B cell (primary cell): Measurements from ENCODE around the gene PPP1R12B. TPM values are rescaled to one million over a fixed set of nuclear protein-coding genes. Genes with fewer than 3 reads are reported as not detected.

Experiments used
- ATAC-seq: fragments of 200-7000 bp; cut with Tn5 transposase; one replicate; pipeline ENCODE4 v1.10.0; 2021; ENCODE audit warnings: low read depth, mild to moderate bottlenecking, moderate number of reproducible peaks, moderate library complexity
- CTCF ChIA-PET: fragments of 350-600 bp; sonication (Branson Sonifier 250); formaldehyde crosslinking; loops from one replicate; lab custom pipeline; 2021; ENCODE audit warnings: antibody characterized with exemption, inconsistent platforms; lab: Charles Lee
- POLR2A ChIA-PET: fragments of 350-600 bp; sonication (Branson Sonifier 250); formaldehyde crosslinking; loops from one replicate; lab custom pipeline; 2021; ENCODE audit warnings: antibody characterized with exemption; lab: Charles Lee
- DNase-seq: peaks from one replicate; pipeline ENCODE4 v3.0.0; 2013
- H2AFZ ChIP-seq: 2 replicates; pipeline ENCODE4 v1.6.1; 2012; ENCODE audit warnings: mild to moderate bottlenecking, low read depth, low read length; ENCODE audit not compliant: insufficient read depth, poor library complexity, severe bottlenecking
- H3K27ac ChIP-seq, 2 donors: 1 replicate in 1 of 2; 2 replicates in 1 of 2; pipeline ENCODE4 v1.5.1; 2012 to 2013; ENCODE audit warnings: low read length in 2 of 2, mild to moderate bottlenecking in 2 of 2, moderate library complexity in 1 of 2
- H3K27me3 ChIP-seq, 4 experiments: fragments of 200-600 bp in 1 of 4; sonication (generic) in 1 of 4; replicated peaks in 1 of 4; 1 replicate in 2 of 4; 2 replicates in 2 of 4; pipeline versions ENCODE4 v1.6.1 to v1.7.0; 2013 to 2016; ENCODE audit warnings: low read length in 3 of 4, mild to moderate bottlenecking in 2 of 4, mixed read lengths in 1 of 4, moderate library complexity in 1 of 4; ENCODE audit not compliant: insufficient read depth in 4 of 4, control insufficient read depth in 3 of 4; ENCODE audit errors: control extremely low read depth in 1 of 4
- H3K36me3 ChIP-seq, 2 experiments: replicated peaks in 1 of 2; 1 replicate in 1 of 2; 2 replicates in 1 of 2; pipeline versions ENCODE4 v1.6.1 to v1.7.1; 2013; ENCODE audit warnings: low read length in 1 of 2; ENCODE audit not compliant: insufficient read depth in 2 of 2, control insufficient read depth in 1 of 2; ENCODE audit errors: control extremely low read depth in 1 of 2, extremely low read depth in 1 of 2
- H3K4me1 ChIP-seq, 2 donors: fragments of 200-600 bp in 1 of 2; sonication (generic) in 1 of 2; 1 replicate in 1 of 2; 2 replicates in 1 of 2; pipeline versions ENCODE4 v1.5.1 to v1.6.1; 2013 to 2017; ENCODE audit warnings: low read length in 2 of 2; ENCODE audit not compliant: control insufficient read depth in 2 of 2, insufficient read depth in 2 of 2
- H3K4me2 ChIP-seq: replicated peaks from 2 replicates; pipeline ENCODE3; 2012; ENCODE audit warnings: mild to moderate bottlenecking, low read depth, low read length; ENCODE audit not compliant: poor library complexity, severe bottlenecking
- H3K4me3 ChIP-seq, 5 experiments: fragments of 200-600 bp in 1 of 5; sonication (generic) in 1 of 5; 1 replicate in 3 of 5; 2 replicates in 2 of 5; pipeline versions ENCODE4 v1.5.1 to v1.7.0; 2011 to 2016; ENCODE audit warnings: low read length in 4 of 5, mild to moderate bottlenecking in 4 of 5, low read depth in 2 of 5, control low read depth in 1 of 5, moderate library complexity in 1 of 5; ENCODE audit not compliant: insufficient read depth in 1 of 5; ENCODE audit errors: control extremely low read depth in 1 of 5, extremely low read depth in 1 of 5
- H3K79me2 ChIP-seq: fragments of 200-600 bp; sonication (generic); one replicate; pipeline ENCODE4 v1.6.0; 2016; ENCODE audit warnings: low read length; ENCODE audit not compliant: control insufficient read depth, insufficient read depth
- H3K9ac ChIP-seq: fragments of 200-600 bp; sonication (generic); 2 replicates; pipeline ENCODE4 v1.6.1; 2017; ENCODE audit warnings: mild to moderate bottlenecking, low read length, moderate library complexity
- H3K9me3 ChIP-seq, 3 donors: one replicate each; pipeline versions ENCODE4 v1.6.1 to v1.7.1; 2013; ENCODE audit warnings: low read length in 2 of 3; ENCODE audit not compliant: control insufficient read depth in 2 of 3, insufficient read depth in 1 of 3; ENCODE audit errors: control extremely low read depth in 1 of 3
- H4K20me1 ChIP-seq: 2 replicates; pipeline ENCODE4 v1.6.0; 2012; ENCODE audit warnings: mild to moderate bottlenecking, low read length; ENCODE audit not compliant: insufficient read depth, control insufficient read depth, poor library complexity, severe bottlenecking
- H3K27ac Mint-ChIP-seq: one replicate; pipeline ENCODE4 v1.8.0; 2021; ENCODE audit warnings: mixed read lengths
- H3K27me3 Mint-ChIP-seq: one replicate; pipeline ENCODE4 v1.8.0; 2021; ENCODE audit warnings: mixed read lengths
- H3K4me1 Mint-ChIP-seq: one replicate; pipeline ENCODE4 v1.8.0; 2021; ENCODE audit warnings: mixed read lengths
- H3K4me3 Mint-ChIP-seq: one replicate; pipeline ENCODE4 v1.8.0; 2021; ENCODE audit warnings: mixed read lengths
- H3K9me3 Mint-ChIP-seq: one replicate; pipeline ENCODE4 v1.8.0; 2022; ENCODE audit warnings: mixed read lengths; ENCODE audit not compliant: insufficient read depth
- CTCF ChIP-seq: fragments of 200-600 bp; IDR thresholded peaks from one replicate; pipeline ENCODE4 v1.8.0; 2022; ENCODE audit warnings: antibody characterized with exemption, mild to moderate bottlenecking
- EZH2 ChIP-seq: IDR thresholded peaks from 2 replicates; pipeline ENCODE4 v1.6.1; 2012; ENCODE audit warnings: borderline replicate concordance, low read depth, mild to moderate bottlenecking, moderate library complexity, low read length; ENCODE audit not compliant: insufficient read depth, poor library complexity, severe bottlenecking
- WGBS: methylation state at CpG from one replicate; pipeline ENCODE4 v1.1.5; 2013; ENCODE audit warnings: missing lambda C conversion rate; ENCODE audit not compliant: insufficient coverage; 5-methylcytosine and 5-hydroxymethylcytosine counted together
- intact Hi-C: fragments of 100-400 bp; cut with micrococcal nuclease; formaldehyde crosslinking; loops from one replicate; pipeline ENCODE4 v1.10.0; 2022
- polyA plus RNA-seq: library from polyadenylated mRNA; depleted of rRNA; stranded (reverse); fragments of >200 nt; gene quantifications from 2 replicates; pipeline ENCODE4 v1.2.3, GENCODE V29; 2012
- total RNA-seq, 2 donors: library from RNA; stranded (reverse); fragments of 120-200 nt in 1 of 2; gene quantifications; 1 replicate in 1 of 2; 2 replicates in 1 of 2; pipeline versions ENCODE4 v1.2.3 to v1.2.4, GENCODE V29; 2013 to 2022

PPP1R12B gene
- total and polyA plus RNA-seq, 2 donors (not counting 1 experiment from before 2014, with no cell fraction given) = 7.1 to 49.6 TPM

DNA sequence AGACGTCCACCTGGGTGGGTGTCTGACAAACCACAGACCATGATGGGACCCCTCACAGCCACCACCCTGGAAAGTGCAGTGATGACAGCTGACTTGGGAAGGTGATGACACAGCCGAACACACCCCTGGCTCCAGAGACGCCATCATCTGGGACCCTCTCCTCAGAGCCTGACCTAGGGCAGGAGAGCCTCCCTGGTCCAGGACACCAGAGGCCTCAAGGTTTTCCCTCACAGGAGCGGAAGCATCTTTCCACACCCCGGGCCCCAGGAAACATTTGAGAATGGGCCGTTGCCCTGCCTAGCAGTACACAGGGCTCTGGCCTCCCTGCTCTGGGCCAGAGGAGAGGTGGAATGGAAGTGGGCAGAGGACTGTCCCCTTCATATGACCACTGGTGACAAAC lies 282.0 kb downstream of the PPP1R12B start:
- Mint-ChIP-seq H3K4me3 (no peak overlapping the region), H3K27me3 (peaks cover 37% of the 10 kb centered on the region), H3K9me3 (no peaks in the 10 kb centered on the region), H3K27ac (no peak overlapping the region), H3K4me1 (peaks cover 53% of the 10 kb centered on the region)
- peaks cover 0 to 49% (median 3%) of the 10 kb centered on the region in 4 experiments for H3K27me3 ChIP-seq
- H3K9ac ChIP-seq = no peak overlapping the region
- no peaks in the 10 kb centered on the region for H3K79me2 ChIP-seq
- DNase-seq = no peak
- H3K27ac ChIP-seq = no peak overlapping the region
- no peaks in the 10 kb centered on the region for H3K9me3 ChIP-seq
- no peaks in the 10 kb centered on the region for H3K36me3 ChIP-seq
- POLR2A ChIA-PET = no interaction called here
- no peaks in the 10 kb centered on the region for H4K20me1 ChIP-seq
- H2AFZ ChIP-seq = no peak overlapping the region
- CTCF ChIA-PET = no interaction called here
- H3K4me3 ChIP-seq = no peak overlapping the region
- intact Hi-C loops = no loop called here
- no peak for ATAC-seq
- H3K4me1 ChIP-seq = peaks cover 66% of the 10 kb centered on the region in 2 donors
- peak overlapping the region; percentile 40 for H3K4me2 ChIP-seq
- no peak for TF ChIP-seq CTCF
- TF ChIP-seq EZH2 = no peak
- 80% methylated on average over 6 of the region's 6 CpGs for WGBS

DNA sequence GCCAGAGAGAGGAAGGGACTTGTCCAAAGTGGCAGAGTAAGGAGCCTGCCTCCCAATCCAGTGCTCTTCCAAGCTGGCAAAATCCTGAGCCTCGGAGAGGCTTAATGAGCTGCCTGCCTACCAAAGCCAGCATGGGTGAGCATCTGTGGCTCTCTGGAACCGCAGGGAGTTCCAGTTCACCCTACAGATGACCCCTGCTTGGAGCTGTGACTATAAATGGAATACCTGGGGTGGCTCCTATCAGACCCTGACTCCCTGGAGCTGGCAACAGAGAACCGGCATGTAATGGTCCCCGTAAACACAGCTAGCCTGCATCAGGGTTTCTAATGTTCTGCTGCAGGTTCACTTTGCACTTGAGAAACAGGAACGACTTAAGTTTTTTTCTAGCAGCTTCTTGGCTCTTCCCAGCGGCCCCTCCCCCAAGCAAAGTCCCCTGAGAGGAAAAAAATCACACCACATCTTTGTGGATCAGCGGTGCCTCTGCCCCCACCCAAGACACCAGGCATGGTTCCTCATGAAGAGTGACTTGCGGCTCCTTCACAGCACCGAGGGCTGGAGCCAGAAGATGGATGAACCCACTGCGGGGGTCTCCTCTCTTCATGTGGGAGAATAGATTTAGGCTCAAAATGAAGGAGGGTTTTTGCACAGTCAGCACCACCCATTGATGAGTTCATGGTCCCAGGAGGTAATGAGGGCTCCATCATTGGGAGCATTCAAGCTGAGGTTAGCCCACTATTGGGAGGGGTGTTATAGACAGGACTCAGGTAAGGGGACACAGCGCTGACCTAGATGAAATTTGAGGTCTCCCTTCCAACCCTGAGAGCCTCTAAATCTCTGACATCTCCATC lies 282.8 kb downstream of the PPP1R12B start:
- TF ChIP-seq CTCF (no peak), EZH2 (no peak)
- no peak overlapping the region for H3K4me3 ChIP-seq
- H2AFZ ChIP-seq = no peak overlapping the region
- peaks cover 0 to 48% (median 3%) of the 10 kb centered on the region in 4 experiments for H3K27me3 ChIP-seq
- H3K27me3 Mint-ChIP-seq = peaks cover 44% of the 10 kb centered on the region
- peaks cover 58% of the 10 kb centered on the region in 2 donors for H3K4me1 ChIP-seq
- ChIA-PET CTCF (no interaction called here), POLR2A (no interaction called here)
- H3K9me3 Mint-ChIP-seq = no peaks in the 10 kb centered on the region
- no peak overlapping the region for H3K4me3 Mint-ChIP-seq
- H3K27ac Mint-ChIP-seq = no peak overlapping the region
- H3K36me3 ChIP-seq = no peaks in the 10 kb centered on the region
- intact Hi-C loops = no loop called here
- no peaks in the 10 kb centered on the region for H4K20me1 ChIP-seq
- H3K4me2 ChIP-seq = peak overlapping the region; percentile 40
- 57% methylated on average over 6 of the region's 11 CpGs for WGBS
- DNase-seq = no peak
- no peak for ATAC-seq
- H3K79me2 ChIP-seq = no peaks in the 10 kb centered on the region
- H3K9me3 ChIP-seq = no peaks in the 10 kb centered on the region
- H3K4me1 Mint-ChIP-seq = peaks cover 53% of the 10 kb centered on the region
- no peak overlapping the region for H3K27ac ChIP-seq
- no peak overlapping the region for H3K9ac ChIP-seq
